KOPT-K1 (cell line): ENCODE data around the gene SEMA4F.

Experiments
- H3K27ac ChIP-seq: fragments of 200-600 bp; sonication (generic); 2 replicates; pipeline ENCODE4 v1.5.1; 2016; ENCODE audit warnings: antibody characterized with exemption, mild to moderate bottlenecking, low read depth, low read length; ENCODE audit not compliant: poor library complexity, severe bottlenecking
- H3K36me3 ChIP-seq: fragments of 200-600 bp; sonication (generic); 2 replicates; pipeline ENCODE4 v1.5.1; 2017; ENCODE audit warnings: antibody characterized with exemption, mild to moderate bottlenecking, low read length, moderate library complexity; ENCODE audit not compliant: insufficient read depth
- H3K9me3 ChIP-seq: fragments of 200-600 bp; sonication (generic); 2 replicates; pipeline ENCODE4 v1.5.1; 2017; ENCODE audit warnings: antibody characterized with exemption, low read length, mild to moderate bottlenecking; ENCODE audit not compliant: insufficient read depth, poor library complexity, severe bottlenecking

The SEMA4F gene

GRCh38 chr2:74708883-74709282, 54.8 kb downstream of the SEMA4F start:
- H3K36me3 ChIP-seq, result no peaks in the 10 kb centered on the region
- no peak overlapping the region for H3K27ac ChIP-seq

GRCh38 chr2:74712223-74713053, 58.4 kb downstream of the SEMA4F start:
- no peaks in the 10 kb centered on the region for H3K9me3 ChIP-seq
- no peaks in the 10 kb centered on the region for H3K36me3 ChIP-seq
- H3K27ac ChIP-seq, result no peak overlapping the region

More at GRCh38 chr2:74708883-74709282, 54.8 kb downstream of the SEMA4F start:
- H3K9me3 ChIP-seq, result no peaks in the 10 kb centered on the region

- Histone ChIP-seq H3K36me3 (no peaks in the 10 kb centered on the region), H3K9me3 (no peaks in the 10 kb centered on the region), H3K27ac (no peak overlapping the region)
Measured at GRCh38 chr2:74714691-74715080, 60.6 kb downstream of the SEMA4F start.

GRCh38 chr2:74715081-74715791, 61.2 kb downstream of the SEMA4F start:
- H3K36me3 ChIP-seq, result no peaks in the 10 kb centered on the region
- no peak overlapping the region for H3K27ac ChIP-seq
- no peaks in the 10 kb centered on the region for H3K9me3 ChIP-seq

GRCh38 chr2:74715880-74716279, 61.8 kb downstream of the SEMA4F start:
- no peak overlapping the region for H3K27ac ChIP-seq

GRCh38 chr2:74719066-74719465, 65.0 kb downstream of the SEMA4F start:
- H3K9me3 ChIP-seq, result no peaks in the 10 kb centered on the region
- H3K27ac ChIP-seq, result no peak overlapping the region

More at GRCh38 chr2:74715880-74716279, 61.8 kb downstream of the SEMA4F start:
- Histone ChIP-seq H3K9me3 (no peaks in the 10 kb centered on the region), H3K36me3 (no peaks in the 10 kb centered on the region)

GRCh38 chr2:74721316-74721715, 67.3 kb downstream of the SEMA4F start:
- Histone ChIP-seq H3K9me3 (no peaks in the 10 kb centered on the region), H3K27ac (no peak overlapping the region), H3K36me3 (no peaks in the 10 kb centered on the region)

More at GRCh38 chr2:74719066-74719465, 65.0 kb downstream of the SEMA4F start:
- H3K36me3 ChIP-seq, result no peaks in the 10 kb centered on the region

- Histone ChIP-seq H3K9me3 (no peaks in the 10 kb centered on the region), H3K36me3 (no peaks in the 10 kb centered on the region), H3K27ac (no peak overlapping the region)
Measured at GRCh38 chr2:74724496-74724895, 70.4 kb downstream of the SEMA4F start.

- Histone ChIP-seq H3K27ac (no peak overlapping the region), H3K9me3 (no peaks in the 10 kb centered on the region), H3K36me3 (no peaks in the 10 kb centered on the region)
Measured at GRCh38 chr2:74725287-74725686, 71.2 kb downstream of the SEMA4F start.

- H3K9me3 ChIP-seq, result no peaks in the 10 kb centered on the region
- no peaks in the 10 kb centered on the region for H3K36me3 ChIP-seq
- no peak overlapping the region for H3K27ac ChIP-seq
Measured at GRCh38 chr2:74728842-74729241, 74.8 kb downstream of the SEMA4F start.

GRCh38 chr2:74730530-74730929, 76.5 kb downstream of the SEMA4F start:
- Histone ChIP-seq H3K36me3 (no peaks in the 10 kb centered on the region), H3K27ac (no peak overlapping the region), H3K9me3 (no peaks in the 10 kb centered on the region)
